Calu3 (cell line): ENCODE results near the gene DBH. TPM values are rescaled to one million over a fixed set of nuclear protein-coding genes. Genes with fewer than 3 reads are reported as not detected.

Experiments
- BruUV-seq: library from RNA; stranded (reverse); fragments of 400-500 nt; replicated peaks from 2 replicates; lab custom pipeline; 2021; lab: Mats Ljungman, UMichigan
- CTCF ChIA-PET: fragments of 300-600 bp; sonication (Branson Sonifier 250); formaldehyde crosslinking; loops from one replicate; lab custom pipeline; 2022; ENCODE audit warnings: antibody characterized with exemption; lab: Charles Lee
- DNase-seq: peaks from one replicate; pipeline ENCODE4 v3.0.0; 2022
- H3K27ac Mint-ChIP-seq: one replicate; pipeline ENCODE4 v1.8.0; 2022; ENCODE audit warnings: mixed read lengths; ENCODE audit not compliant: unreplicated experiment
- H3K27me3 Mint-ChIP-seq: one replicate; pipeline ENCODE4 v1.8.0; 2022; ENCODE audit warnings: mixed read lengths; ENCODE audit not compliant: unreplicated experiment
- H3K36me3 Mint-ChIP-seq: one replicate; pipeline ENCODE4 v1.8.0; 2022; ENCODE audit warnings: mild to moderate bottlenecking, moderate library complexity, mixed read lengths; ENCODE audit not compliant: insufficient read depth, unreplicated experiment
- H3K4me1 Mint-ChIP-seq: one replicate; pipeline ENCODE4 v1.8.0; 2022; ENCODE audit warnings: mild to moderate bottlenecking, low read depth, mixed read lengths; ENCODE audit not compliant: unreplicated experiment
- H3K4me3 Mint-ChIP-seq: one replicate; pipeline ENCODE4 v1.8.0; 2022; ENCODE audit warnings: mild to moderate bottlenecking, low read depth, moderate library complexity, mixed read lengths; ENCODE audit not compliant: unreplicated experiment
- H3K9me3 Mint-ChIP-seq: one replicate; pipeline ENCODE4 v1.8.0; 2022; ENCODE audit warnings: low read depth, mixed read lengths; ENCODE audit not compliant: unreplicated experiment
- intact Hi-C: fragments of 100-400 bp; cut with micrococcal nuclease; formaldehyde crosslinking; loops from one replicate; pipeline ENCODE4 v1.10.0; 2022; ENCODE audit not compliant: unreplicated experiment
- total RNA-seq: library from RNA; stranded (reverse); gene quantifications from 2 replicates; pipeline ENCODE4 v1.2.3, GENCODE V29; 2022
- TF ChIP-seq, protein P1 (sequence below): fragments of 200-600 bp; IDR thresholded peaks from one replicate; pipeline ENCODE4 v1.8.0; 2022; ENCODE audit warnings: antibody characterized with exemption; ENCODE audit not compliant: unreplicated experiment

The DBH gene
- total RNA-seq, 1 experiment from 2014 or later, result not detected

GRCh38 chr9:133605446-133605845 lies 30.7 kb upstream of the DBH start:
- CTCF ChIA-PET, result no interaction called here
- intact Hi-C loops, result no loop called here
- TF ChIP-seq, protein P1, sequence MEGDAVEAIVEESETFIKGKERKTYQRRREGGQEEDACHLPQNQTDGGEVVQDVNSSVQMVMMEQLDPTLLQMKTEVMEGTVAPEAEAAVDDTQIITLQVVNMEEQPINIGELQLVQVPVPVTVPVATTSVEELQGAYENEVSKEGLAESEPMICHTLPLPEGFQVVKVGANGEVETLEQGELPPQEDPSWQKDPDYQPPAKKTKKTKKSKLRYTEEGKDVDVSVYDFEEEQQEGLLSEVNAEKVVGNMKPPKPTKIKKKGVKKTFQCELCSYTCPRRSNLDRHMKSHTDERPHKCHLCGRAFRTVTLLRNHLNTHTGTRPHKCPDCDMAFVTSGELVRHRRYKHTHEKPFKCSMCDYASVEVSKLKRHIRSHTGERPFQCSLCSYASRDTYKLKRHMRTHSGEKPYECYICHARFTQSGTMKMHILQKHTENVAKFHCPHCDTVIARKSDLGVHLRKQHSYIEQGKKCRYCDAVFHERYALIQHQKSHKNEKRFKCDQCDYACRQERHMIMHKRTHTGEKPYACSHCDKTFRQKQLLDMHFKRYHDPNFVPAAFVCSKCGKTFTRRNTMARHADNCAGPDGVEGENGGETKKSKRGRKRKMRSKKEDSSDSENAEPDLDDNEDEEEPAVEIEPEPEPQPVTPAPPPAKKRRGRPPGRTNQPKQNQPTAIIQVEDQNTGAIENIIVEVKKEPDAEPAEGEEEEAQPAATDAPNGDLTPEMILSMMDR, result no peak
- no peak for DNase-seq
- no peaks in the 10 kb centered on the region for H3K9me3 Mint-ChIP-seq
- no peak overlapping the region for H3K4me3 Mint-ChIP-seq
- BruUV-seq, result no TSS peak
- no peak overlapping the region for H3K27ac Mint-ChIP-seq
- H3K4me1 Mint-ChIP-seq, result no peaks in the 10 kb centered on the region
- H3K27me3 Mint-ChIP-seq, result peaks cover 64% of the 10 kb centered on the region
- H3K36me3 Mint-ChIP-seq, result no peaks in the 10 kb centered on the region

DNA sequence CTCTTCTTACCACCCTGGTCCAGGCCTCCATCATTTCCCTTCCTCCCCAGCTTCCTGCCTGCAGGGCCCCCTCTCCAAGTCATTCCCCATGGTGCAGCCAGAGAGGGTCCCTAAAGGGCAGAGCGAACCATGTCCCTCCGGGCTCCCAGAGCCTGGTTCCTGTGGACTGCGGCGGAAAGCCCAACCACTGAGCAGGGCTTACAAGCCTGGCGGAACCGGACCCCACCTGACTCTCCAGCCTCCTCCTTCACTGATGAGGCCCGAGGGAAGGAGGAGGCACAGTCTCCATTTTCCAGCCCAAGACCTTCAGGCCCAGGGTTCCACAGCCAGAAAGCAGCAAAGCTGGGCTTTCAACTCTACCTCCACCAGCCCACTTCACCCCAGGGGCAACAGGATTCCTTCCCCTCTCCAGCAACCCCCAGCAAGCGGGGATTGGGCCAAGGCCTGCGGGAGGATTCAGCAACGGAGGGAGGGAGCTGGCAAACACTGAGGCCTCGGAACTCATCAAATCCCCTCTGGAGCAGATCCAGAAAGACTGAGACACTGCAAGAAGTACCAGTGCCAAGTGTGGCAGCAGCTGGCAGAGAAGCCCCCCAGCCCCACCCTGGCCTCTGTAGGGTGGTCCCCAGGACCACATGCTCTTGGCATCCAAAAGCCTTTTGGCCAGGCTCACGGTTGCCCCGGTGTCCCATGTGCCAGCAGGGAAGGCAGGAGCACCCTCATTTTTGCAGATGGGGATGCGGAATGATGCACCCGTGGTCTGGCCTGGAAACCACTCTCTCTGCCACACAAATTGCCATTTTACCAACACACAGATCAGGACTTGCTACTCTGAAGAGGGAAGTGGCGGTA lies 30.1 kb upstream of the DBH start:
- Mint-ChIP-seq H3K4me1 (no peaks in the 10 kb centered on the region), H3K27ac (no peak overlapping the region), H3K9me3 (no peaks in the 10 kb centered on the region), H3K27me3 (peaks cover 71% of the 10 kb centered on the region), H3K36me3 (no peaks in the 10 kb centered on the region), H3K4me3 (no peak overlapping the region)
- no TSS peak for BruUV-seq
- DNase-seq, result no peak
- CTCF ChIA-PET, result no interaction called here
- intact Hi-C loops, result no loop called here
- TF ChIP-seq, protein P1, result no peak

- H3K27ac Mint-ChIP-seq, result no peak overlapping the region
- no peak for DNase-seq
- H3K4me1 Mint-ChIP-seq, result no peaks in the 10 kb centered on the region
- no peak overlapping the region for H3K4me3 Mint-ChIP-seq
- TF ChIP-seq, protein P1, result no peak
- no TSS peak for BruUV-seq
- H3K36me3 Mint-ChIP-seq, result no peaks in the 10 kb centered on the region
- intact Hi-C loops, result no loop called here
- H3K27me3 Mint-ChIP-seq, result peaks cover 77% of the 10 kb centered on the region
- no peaks in the 10 kb centered on the region for H3K9me3 Mint-ChIP-seq
- CTCF ChIA-PET, result no interaction called here
These were observed 29.5 kb upstream of the DBH start for GRCh38 chr9:133606708-133607025.

GRCh38 chr9:133607381-133607780 lies 28.8 kb upstream of the DBH start:
- Mint-ChIP-seq H3K36me3 (no peaks in the 10 kb centered on the region), H3K27me3 (peaks cover 84% of the 10 kb centered on the region), H3K9me3 (no peaks in the 10 kb centered on the region), H3K4me3 (no peak overlapping the region), H3K4me1 (no peaks in the 10 kb centered on the region), H3K27ac (no peak overlapping the region)
- TF ChIP-seq, protein P1, result no peak
- CTCF ChIA-PET, result no interaction called here
- DNase-seq, result no peak
- no TSS peak for BruUV-seq
- intact Hi-C loops, result no loop called here
